Type B pancreatic cell (in vitro differentiated cells): ENCODE measurements around the gene RNF166. TPM values are rescaled to one million over a fixed set of nuclear protein-coding genes. Genes with fewer than 3 reads are reported as not detected.

ENCODE experiments used
- DNase-seq: peaks from one replicate; pipeline ENCODE4 v3.0.0; 2021; ENCODE audit warnings: mixed read lengths; ENCODE audit not compliant: unreplicated experiment; ENCODE audit errors: extremely low spot score
- H3K27ac Mint-ChIP-seq: 2 replicates; pipeline ENCODE4 v1.8.0; 2021; ENCODE audit warnings: mild to moderate bottlenecking, mixed read lengths
- H3K27me3 Mint-ChIP-seq: 2 replicates; pipeline ENCODE4 v1.8.0; 2021; ENCODE audit warnings: mixed read lengths
- H3K36me3 Mint-ChIP-seq: 2 replicates; pipeline ENCODE4 v1.8.0; 2021; ENCODE audit warnings: mixed read lengths
- H3K4me1 Mint-ChIP-seq: one replicate; pipeline ENCODE4 v1.8.0; 2021; ENCODE audit warnings: mixed read lengths; ENCODE audit not compliant: unreplicated experiment
- H3K4me3 Mint-ChIP-seq: 2 replicates; pipeline ENCODE4 v1.8.0; 2021; ENCODE audit warnings: mild to moderate bottlenecking, mixed read lengths
- H3K9me3 Mint-ChIP-seq: 2 replicates; pipeline ENCODE4 v1.8.0; 2021; ENCODE audit warnings: mixed read lengths
- total RNA-seq: library from RNA; stranded (reverse); gene quantifications from 2 replicates; pipeline ENCODE4 v1.2.1, GENCODE V29; 2021; ENCODE audit warnings: low replicate concordance
- TF ChIP-seq, protein P1 (sequence below): fragments of 200-600 bp; sonication (generic); conservative IDR thresholded peaks from 2 replicates; pipeline ENCODE4 v1.5.0; 2021; ENCODE audit warnings: antibody characterized with exemption, mild to moderate bottlenecking

The RNF166 gene
- total RNA-seq, 1 donor from 2014 or later: 20.1 TPM

DNA sequence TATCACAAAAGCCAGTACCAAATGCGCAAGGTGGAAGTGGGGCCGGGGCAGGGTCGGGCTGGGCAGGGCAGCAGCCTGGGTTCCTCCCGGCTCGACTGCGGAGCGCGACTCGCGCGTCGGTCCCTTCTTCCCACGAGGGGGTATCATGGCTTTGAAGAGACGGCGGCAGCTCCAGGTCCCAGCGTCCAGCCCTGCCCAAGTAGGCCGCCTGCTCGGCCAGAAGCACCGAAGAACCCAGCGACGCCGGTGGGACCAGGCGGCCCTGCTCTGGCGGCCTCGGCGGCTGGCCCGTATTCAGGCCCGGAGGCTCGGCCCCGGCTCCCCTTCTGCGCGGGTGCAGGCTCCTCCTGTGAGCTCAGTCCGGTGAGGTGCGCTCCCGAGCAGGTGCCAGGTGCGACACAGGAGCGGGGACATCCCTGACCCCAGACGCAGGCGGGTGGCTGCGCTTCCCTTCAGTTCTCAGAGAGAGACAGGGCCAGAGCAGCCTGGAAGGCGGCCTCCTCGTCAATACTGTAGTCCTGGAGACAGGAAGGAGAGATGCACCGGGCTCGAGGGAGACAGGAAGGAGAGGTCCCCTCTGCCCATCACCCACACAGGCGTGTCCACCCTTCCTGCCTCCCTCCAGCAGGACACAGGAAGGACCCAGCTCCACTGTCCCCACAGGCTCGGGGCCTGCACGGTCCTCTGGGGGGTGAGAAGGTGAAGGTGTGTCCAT lies 8.9 kb downstream of the RNF166 start:
- no peaks in the 10 kb centered on the region for H3K4me1 Mint-ChIP-seq
- H3K27ac Mint-ChIP-seq: no peak overlapping the region
- H3K4me3 Mint-ChIP-seq: no peak overlapping the region
- no peaks in the 10 kb centered on the region for H3K36me3 Mint-ChIP-seq
- no peaks in the 10 kb centered on the region for H3K27me3 Mint-ChIP-seq
- H3K9me3 Mint-ChIP-seq: no peaks in the 10 kb centered on the region
- TF ChIP-seq, protein P1, sequence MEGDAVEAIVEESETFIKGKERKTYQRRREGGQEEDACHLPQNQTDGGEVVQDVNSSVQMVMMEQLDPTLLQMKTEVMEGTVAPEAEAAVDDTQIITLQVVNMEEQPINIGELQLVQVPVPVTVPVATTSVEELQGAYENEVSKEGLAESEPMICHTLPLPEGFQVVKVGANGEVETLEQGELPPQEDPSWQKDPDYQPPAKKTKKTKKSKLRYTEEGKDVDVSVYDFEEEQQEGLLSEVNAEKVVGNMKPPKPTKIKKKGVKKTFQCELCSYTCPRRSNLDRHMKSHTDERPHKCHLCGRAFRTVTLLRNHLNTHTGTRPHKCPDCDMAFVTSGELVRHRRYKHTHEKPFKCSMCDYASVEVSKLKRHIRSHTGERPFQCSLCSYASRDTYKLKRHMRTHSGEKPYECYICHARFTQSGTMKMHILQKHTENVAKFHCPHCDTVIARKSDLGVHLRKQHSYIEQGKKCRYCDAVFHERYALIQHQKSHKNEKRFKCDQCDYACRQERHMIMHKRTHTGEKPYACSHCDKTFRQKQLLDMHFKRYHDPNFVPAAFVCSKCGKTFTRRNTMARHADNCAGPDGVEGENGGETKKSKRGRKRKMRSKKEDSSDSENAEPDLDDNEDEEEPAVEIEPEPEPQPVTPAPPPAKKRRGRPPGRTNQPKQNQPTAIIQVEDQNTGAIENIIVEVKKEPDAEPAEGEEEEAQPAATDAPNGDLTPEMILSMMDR: no peak
- DNase-seq: no peak

DNA sequence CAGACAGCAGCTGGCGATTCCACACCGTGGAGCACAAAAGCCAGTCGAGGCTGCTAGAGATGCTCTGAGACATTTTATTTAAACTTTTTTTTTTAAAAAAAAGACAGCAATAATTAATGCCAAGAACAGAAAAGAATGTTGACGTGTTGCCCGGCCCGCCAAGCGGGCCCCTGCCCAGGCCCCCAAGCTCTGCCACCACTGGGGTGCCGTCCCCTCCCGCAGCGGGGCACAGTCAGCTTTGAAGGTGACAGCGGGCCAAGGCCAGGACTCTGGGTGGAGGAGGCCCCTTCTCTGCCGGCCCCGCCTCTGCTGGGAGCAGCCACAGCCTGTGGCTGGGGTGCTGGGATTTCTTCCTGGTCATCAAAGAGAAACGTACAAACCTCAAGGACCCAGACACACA lies 9.8 kb downstream of the RNF166 start:
- no peaks in the 10 kb centered on the region for H3K27me3 Mint-ChIP-seq
- H3K4me1 Mint-ChIP-seq: no peaks in the 10 kb centered on the region
- DNase-seq: no peak
- H3K27ac Mint-ChIP-seq: no peak overlapping the region
- H3K36me3 Mint-ChIP-seq: no peaks in the 10 kb centered on the region
- H3K9me3 Mint-ChIP-seq: no peaks in the 10 kb centered on the region
- no peak overlapping the region for H3K4me3 Mint-ChIP-seq
- TF ChIP-seq, protein P1: no peak

DNA sequence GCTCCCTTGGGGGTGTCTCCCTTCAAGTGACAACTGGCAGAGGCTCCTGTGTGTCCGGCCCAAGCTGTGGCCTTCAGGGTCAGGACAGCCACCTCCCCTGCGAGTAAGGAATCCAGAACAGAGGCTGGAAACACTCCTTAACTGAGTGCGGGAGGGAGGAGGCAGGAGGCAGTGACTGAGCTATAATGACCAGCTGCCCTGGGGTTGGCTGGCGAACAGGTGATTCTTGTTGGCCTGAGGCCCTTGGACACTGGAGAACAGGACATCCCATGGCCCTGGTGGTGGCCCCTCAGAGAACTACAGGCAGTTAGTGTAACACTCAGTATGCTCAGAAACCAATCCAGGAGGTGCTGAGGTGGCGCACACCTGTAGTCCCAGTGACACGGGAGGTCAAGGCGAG lies 10.5 kb downstream of the RNF166 start:
- Mint-ChIP-seq H3K4me1 (no peaks in the 10 kb centered on the region), H3K27me3 (peaks cover 2% of the 10 kb centered on the region), H3K27ac (no peak overlapping the region), H3K36me3 (no peaks in the 10 kb centered on the region), H3K4me3 (no peak overlapping the region), H3K9me3 (no peaks in the 10 kb centered on the region)
- TF ChIP-seq, protein P1: no peak
- DNase-seq: no peak

DNA sequence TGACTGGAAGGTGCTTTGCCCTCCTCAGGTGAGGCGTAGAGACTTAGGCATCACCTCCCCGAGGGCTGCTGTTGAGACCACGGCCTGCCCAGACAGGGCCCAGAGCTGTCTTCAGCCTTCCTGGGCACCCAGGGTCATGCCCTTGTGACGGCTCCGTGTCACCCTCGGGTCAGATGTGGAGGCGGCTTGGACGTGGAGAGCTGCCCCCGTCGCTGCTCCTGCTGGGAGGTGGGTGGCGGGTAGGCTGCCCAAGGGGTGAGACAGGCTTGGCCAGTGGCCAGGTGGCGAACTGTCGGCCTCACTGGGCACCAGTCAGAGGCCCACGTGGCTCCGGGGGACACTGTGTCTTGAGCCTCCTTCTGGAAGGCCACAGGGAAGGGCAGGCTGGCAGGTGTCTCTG lies 11.0 kb downstream of the RNF166 start:
- no peak overlapping the region for H3K4me3 Mint-ChIP-seq
- H3K27me3 Mint-ChIP-seq: peaks cover 6% of the 10 kb centered on the region
- no peaks in the 10 kb centered on the region for H3K36me3 Mint-ChIP-seq
- no peaks in the 10 kb centered on the region for H3K4me1 Mint-ChIP-seq
- TF ChIP-seq, protein P1: no peak
- no peaks in the 10 kb centered on the region for H3K9me3 Mint-ChIP-seq
- no peak overlapping the region for H3K27ac Mint-ChIP-seq
- no peak for DNase-seq

DNA sequence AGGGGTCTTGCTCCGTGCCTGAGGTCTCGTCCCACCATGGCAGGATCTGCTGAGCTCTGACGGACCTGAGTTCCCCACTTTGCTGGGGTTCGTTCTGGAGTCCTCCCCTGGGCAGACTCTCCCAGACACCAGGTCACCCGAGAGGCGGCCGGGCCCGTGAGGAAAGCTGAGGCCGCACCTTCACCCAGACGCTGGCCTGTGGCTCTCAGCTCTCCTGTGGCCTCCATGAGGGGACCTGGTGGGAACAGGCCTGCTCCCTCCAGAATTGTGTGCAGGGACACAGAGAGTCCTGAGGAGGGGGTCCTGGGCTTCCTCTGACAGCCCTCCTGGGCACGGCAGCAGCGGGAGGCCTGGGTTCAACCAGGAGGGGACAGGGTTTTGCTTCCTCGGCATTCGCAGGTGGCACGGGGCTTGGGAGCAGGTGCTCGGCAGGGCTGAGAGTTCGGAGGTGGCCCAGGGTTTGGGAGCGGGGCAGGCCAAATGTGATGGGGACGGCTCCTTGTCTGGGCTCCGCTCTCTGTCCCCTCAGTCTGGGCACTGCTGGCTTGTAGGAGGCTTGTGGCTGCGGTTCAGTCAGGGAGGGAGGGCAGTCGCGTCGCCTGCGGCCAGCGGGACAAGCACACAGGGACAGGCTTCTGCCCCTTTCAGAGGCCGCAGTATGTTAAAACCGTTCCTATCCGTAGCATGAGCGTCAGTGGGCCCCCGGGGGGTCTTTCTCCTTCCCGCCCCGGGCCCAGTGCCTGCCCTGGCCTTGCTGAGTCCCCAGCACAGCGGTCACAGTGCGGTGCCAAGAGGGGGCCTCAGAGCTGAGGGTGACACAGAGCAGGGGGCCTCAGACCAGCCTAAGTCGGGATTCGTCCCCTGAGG lies 11.8 kb downstream of the RNF166 start:
- Mint-ChIP-seq H3K4me1 (no peaks in the 10 kb centered on the region), H3K27ac (no peak overlapping the region), H3K4me3 (no peak overlapping the region), H3K9me3 (no peaks in the 10 kb centered on the region), H3K27me3 (peaks cover 8% of the 10 kb centered on the region), H3K36me3 (no peaks in the 10 kb centered on the region)
- DNase-seq: no peak
- TF ChIP-seq, protein P1: no peak
